SK-N-SH (cell line): Measurements from ENCODE around the gene LSM7. TPM values are rescaled to one million over a fixed set of nuclear protein-coding genes. Genes with fewer than 3 reads are reported as not detected.

Source experiments
- CTCF ChIA-PET: fragments of 300-600, 350-600 bp; formaldehyde crosslinking; extraction: SDS; loops from one replicate; lab custom pipeline; 2021; lab: Yijun Ruan, JAX
- POLR2A ChIA-PET: fragments of 350-600 bp; sonication (Branson Sonifier 250); formaldehyde crosslinking; extraction: SDS; loops from one replicate; lab custom pipeline; 2020; ENCODE audit warnings: antibody characterized with exemption, inconsistent platforms; lab: Yijun Ruan, JAX
- DNase-seq: peaks from one replicate; pipeline ENCODE4 v3.0.0; 2012
- H2AFZ ChIP-seq: fragments of 200-600 bp; sonication (generic); 2 replicates; pipeline ENCODE4 v1.8.1; 2016; ENCODE audit warnings: antibody characterized with exemption, mild to moderate bottlenecking, low read depth
- H3F3A ChIP-seq: fragments of 200-600 bp; sonication (generic); replicated peaks from 2 replicates; pipeline ENCODE3; 2016; ENCODE audit warnings: antibody characterized with exemption, mild to moderate bottlenecking; ENCODE audit not compliant: insufficient read depth
- H3K27ac ChIP-seq, 2 experiments: fragments of 200-500 bp in 1 of 2; fragments of 200-600 bp in 1 of 2; sonication (Bioruptor generic) in 1 of 2; sonication (generic), shearing (Covaris generic) in 1 of 2; 2 replicates each; pipeline versions ENCODE4 v1.5.1 to v1.6.1; 2014 to 2016; ENCODE audit warnings: low read depth in 2 of 2, inconsistent platforms in 1 of 2, low read length in 1 of 2, mild to moderate bottlenecking in 1 of 2, mixed read lengths in 1 of 2
- H3K27me3 ChIP-seq: fragments of 200-600 bp; sonication (generic), shearing (Covaris generic); 2 replicates; pipeline ENCODE4 v1.6.1; 2016; ENCODE audit warnings: mixed run types; ENCODE audit not compliant: insufficient read depth
- H3K36me3 ChIP-seq, 2 experiments: fragments of 200-500 bp in 1 of 2; fragments of 200-600 bp in 1 of 2; sonication (Bioruptor generic) in 1 of 2; sonication (generic) in 1 of 2; replicated peaks in 1 of 2; 2 replicates each; pipeline versions ENCODE3 to v1.5.1; 2014 to 2016; ENCODE audit warnings: low read length in 1 of 2, mild to moderate bottlenecking in 1 of 2; ENCODE audit not compliant: insufficient read depth in 2 of 2, control insufficient read depth in 1 of 2
- H3K4me1 ChIP-seq, 2 experiments: fragments of 200-500 bp in 1 of 2; fragments of 200-600 bp in 1 of 2; sonication (Bioruptor generic) in 1 of 2; sonication (generic), shearing (Covaris generic) in 1 of 2; 2 replicates each; pipeline versions ENCODE4 v1.5.1 to v1.6.1; 2014 to 2016; ENCODE audit warnings: low read depth in 1 of 2, low read length in 1 of 2, mixed run types in 1 of 2; ENCODE audit not compliant: insufficient read depth in 2 of 2, control insufficient read depth in 1 of 2
- H3K4me2 ChIP-seq: fragments of 200-600 bp; sonication (generic), shearing (Covaris generic); 2 replicates; pipeline ENCODE4 v1.6.1; 2017; ENCODE audit warnings: mixed run types
- H3K4me3 ChIP-seq, 2 experiments: fragments of 200-500 bp in 1 of 2; fragments of 200-600 bp in 1 of 2; sonication (Bioruptor generic) in 1 of 2; sonication (generic), shearing (Covaris generic) in 1 of 2; 2 replicates each; pipeline versions ENCODE4 v1.5.1 to v1.8.1; 2014 to 2016; ENCODE audit warnings: low read depth in 2 of 2, inconsistent platforms in 1 of 2, low read length in 1 of 2, mild to moderate bottlenecking in 1 of 2, mixed read lengths in 1 of 2, moderate library complexity in 1 of 2
- H3K79me2 ChIP-seq: fragments of 200-600 bp; sonication (generic); 2 replicates; pipeline ENCODE4 v1.8.1; 2017; ENCODE audit warnings: mild to moderate bottlenecking; ENCODE audit not compliant: insufficient read depth
- H3K9ac ChIP-seq: fragments of 200-600 bp; sonication (generic); 2 replicates; pipeline ENCODE4 v1.6.1; 2017; ENCODE audit warnings: mixed run types
- H3K9me2 ChIP-seq: fragments of 200-600 bp; sonication (generic); 2 replicates; pipeline ENCODE4 v1.6.1; 2017; ENCODE audit warnings: mixed run types
- H3K9me3 ChIP-seq: fragments of 200-600 bp; sonication (generic); 2 replicates; pipeline ENCODE4 v1.6.1; 2017; ENCODE audit warnings: mixed run types, mild to moderate bottlenecking, moderate library complexity
- H4K20me1 ChIP-seq: fragments of 200-600 bp; sonication (generic); 2 replicates; pipeline ENCODE4 v1.6.1; 2017; ENCODE audit warnings: mild to moderate bottlenecking, mixed run types; ENCODE audit not compliant: insufficient read depth
- ELF1 ChIP-seq: IDR thresholded peaks from 2 replicates; pipeline ENCODE4 v1.4.0; 2012
- EZH2phosphoT487 ChIP-seq: fragments of 200-600 bp; sonication (generic); IDR thresholded peaks from 2 replicates; pipeline ENCODE4 v1.6.1; 2017; ENCODE audit warnings: low read depth, mixed run types, mild to moderate bottlenecking, antibody characterized with exemption, moderate library complexity, borderline replicate concordance
- FOSL2 ChIP-seq: IDR thresholded peaks from 2 replicates; pipeline ENCODE4 v1.4.0; 2012; ENCODE audit warnings: low read depth, mild to moderate bottlenecking, moderate library complexity, borderline replicate concordance
- FOXJ3 ChIP-seq: sonication (generic); formaldehyde crosslinking; IDR thresholded peaks from 2 replicates; pipeline ENCODE4 v1.5.1; 2020; ENCODE audit warnings: mild to moderate bottlenecking, missing genetic modification reagents
- FOXM1 ChIP-seq: IDR thresholded peaks from 2 replicates; pipeline ENCODE4 v1.4.0; 2012; ENCODE audit warnings: low read depth, mild to moderate bottlenecking
- MEF2A ChIP-seq: IDR thresholded peaks from 2 replicates; pipeline ENCODE4 v1.4.0; 2012; ENCODE audit warnings: low read depth, borderline replicate concordance
- NFIC ChIP-seq: IDR thresholded peaks from 2 replicates; pipeline ENCODE4 v1.4.0; 2012; ENCODE audit warnings: borderline replicate concordance
- NRF1 ChIP-seq: IDR thresholded peaks from 2 replicates; pipeline ENCODE4 v1.6.1; 2012; ENCODE audit warnings: low read depth, mild to moderate bottlenecking, low read length
- POLR2AphosphoS5 ChIP-seq: IDR thresholded peaks from 2 replicates; pipeline ENCODE4 v1.6.1; 2012; ENCODE audit warnings: low read depth, low read length
- RCOR1 ChIP-seq: fragments of 150-350 bp; IDR thresholded peaks from 2 replicates; pipeline ENCODE4 v1.6.1; 2017; ENCODE audit warnings: antibody characterized with exemption, low read length
- RXRA ChIP-seq: IDR thresholded peaks from 2 replicates; pipeline ENCODE4 v1.4.0; 2012; ENCODE audit warnings: low read depth, mild to moderate bottlenecking, borderline replicate concordance
- TEAD4 ChIP-seq: IDR thresholded peaks from 2 replicates; pipeline ENCODE4 v1.4.0; 2012; ENCODE audit warnings: mild to moderate bottlenecking, borderline replicate concordance; ENCODE audit not compliant: insufficient read depth
- WGBS: methylation state at CpG from one replicate; pipeline ENCODE4 v1.1.6; 2017; ENCODE audit warnings: low lambda C conversion rate; 5-methylcytosine and 5-hydroxymethylcytosine counted together
- polyA plus RNA-seq, 3 experiments: library from polyadenylated mRNA; depleted of rRNA; stranded (reverse); fragments of >200 nt; gene quantifications; 2 replicates each; pipeline ENCODE4 v1.2.3, GENCODE V29; 2012
- TF ChIP-seq, protein P1 (sequence below): fragments of 150-350 bp; IDR thresholded peaks from 2 replicates; pipeline ENCODE4 v1.6.1; 2017; ENCODE audit warnings: antibody characterized with exemption, low read length, low read depth, borderline replicate concordance
- TF ChIP-seq, protein P2 (sequence below): fragments of 150-350 bp; IDR thresholded peaks from 2 replicates; pipeline ENCODE4 v1.6.1; 2016; ENCODE audit warnings: mild to moderate bottlenecking, low read depth, low read length
- TF ChIP-seq, protein P3 (sequence below): fragments of 200-600 bp; sonication (generic); IDR thresholded peaks from 2 replicates; pipeline ENCODE4 v1.6.1; 2017; ENCODE audit warnings: antibody characterized with exemption, mild to moderate bottlenecking, moderate library complexity
- TF ChIP-seq, protein P4 (sequence below): IDR thresholded peaks from 2 replicates; pipeline ENCODE4 v1.4.0; 2012; ENCODE audit warnings: low read depth, borderline replicate concordance

The LSM7 gene
- polyA plus RNA-seq, 1 of the 3 experiments (the other 2 are of a cell fraction), result 1,193 TPM

DNA sequence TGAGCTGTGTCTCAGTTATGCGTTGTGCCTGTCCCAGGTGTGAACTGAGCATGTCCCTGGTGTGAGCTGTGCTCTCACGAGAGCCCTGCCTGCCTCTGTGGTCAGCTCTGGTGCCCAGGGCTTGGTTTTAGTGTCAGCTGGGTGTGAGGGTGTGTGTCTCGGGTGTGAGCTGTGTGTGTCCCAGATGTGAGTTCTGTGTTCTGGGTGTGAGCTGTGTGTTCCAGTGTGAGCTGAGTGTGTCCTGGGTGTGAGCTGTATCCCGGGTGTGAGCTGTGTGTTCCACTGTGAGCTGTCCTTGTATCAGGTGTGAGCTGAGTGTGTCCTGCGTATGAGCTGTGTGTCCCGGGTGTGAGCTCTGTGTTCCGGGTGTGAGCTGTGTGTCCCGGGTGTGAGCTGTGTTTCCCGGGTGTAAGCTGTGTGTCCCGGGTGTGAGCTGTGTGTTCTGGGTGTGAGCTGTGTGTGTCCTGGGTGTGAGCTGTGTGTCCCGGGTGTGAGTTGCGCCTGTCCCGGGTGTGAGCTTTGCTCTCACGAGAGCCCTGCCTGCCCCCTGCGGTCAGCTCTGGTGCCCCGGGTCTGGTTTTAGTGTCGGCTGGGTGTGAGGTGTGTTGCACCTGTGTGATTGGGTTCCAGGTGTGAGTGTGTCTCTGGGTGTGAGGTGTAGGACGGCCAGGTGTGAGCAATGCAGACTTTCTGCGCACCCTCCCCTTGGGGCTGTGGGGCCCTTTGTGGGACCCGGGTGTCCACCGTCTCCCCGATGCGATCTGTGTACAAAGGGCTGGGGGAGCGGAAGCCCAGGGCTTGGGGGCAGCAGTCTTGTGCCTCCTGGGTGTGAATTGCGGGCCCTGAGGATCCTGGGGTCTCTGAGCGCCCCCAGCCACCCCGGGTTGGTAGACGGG lies 39.3 kb downstream of the LSM7 start:
- Histone ChIP-seq H3K4me2 (no peak overlapping the region), H3K27ac (no peak overlapping the region), H3K27me3 (peaks cover 37% of the 10 kb centered on the region), H2AFZ (no peak overlapping the region), H3K9me3 (no peaks in the 10 kb centered on the region), H3F3A (peaks cover 9% of the 10 kb centered on the region), H3K36me3 (no peaks in the 10 kb centered on the region), H4K20me1 (peaks cover 16% of the 10 kb centered on the region; the same call in 1 of the 2 replicates), H3K79me2 (no peaks in the 10 kb centered on the region), H3K4me3 (no peak overlapping the region), H3K9me2 (no peaks in the 10 kb centered on the region), H3K9ac (no peak overlapping the region), H3K4me1 (peaks cover 0 to 8% of the 10 kb centered on the region in 2 experiments; a peak in 1 of 4 replicates)
- DNase-seq, result no peak
- POLR2A ChIA-PET, result interaction anchor here (0.7 to 1.6 kb wide), 2 partner anchors 13 to 18 kb away, joined by 3 to 4 read pairs; no protein-coding TSS in a partner anchor
- WGBS, result 44% methylated on average over 17 of the region's 28 CpGs
- no peak for TF ChIP-seq MEF2A
- TF ChIP-seq, protein P1, sequence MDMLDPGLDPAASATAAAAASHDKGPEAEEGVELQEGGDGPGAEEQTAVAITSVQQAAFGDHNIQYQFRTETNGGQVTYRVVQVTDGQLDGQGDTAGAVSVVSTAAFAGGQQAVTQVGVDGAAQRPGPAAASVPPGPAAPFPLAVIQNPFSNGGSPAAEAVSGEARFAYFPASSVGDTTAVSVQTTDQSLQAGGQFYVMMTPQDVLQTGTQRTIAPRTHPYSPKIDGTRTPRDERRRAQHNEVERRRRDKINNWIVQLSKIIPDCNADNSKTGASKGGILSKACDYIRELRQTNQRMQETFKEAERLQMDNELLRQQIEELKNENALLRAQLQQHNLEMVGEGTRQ, result no peak
- TF ChIP-seq, protein P2, sequence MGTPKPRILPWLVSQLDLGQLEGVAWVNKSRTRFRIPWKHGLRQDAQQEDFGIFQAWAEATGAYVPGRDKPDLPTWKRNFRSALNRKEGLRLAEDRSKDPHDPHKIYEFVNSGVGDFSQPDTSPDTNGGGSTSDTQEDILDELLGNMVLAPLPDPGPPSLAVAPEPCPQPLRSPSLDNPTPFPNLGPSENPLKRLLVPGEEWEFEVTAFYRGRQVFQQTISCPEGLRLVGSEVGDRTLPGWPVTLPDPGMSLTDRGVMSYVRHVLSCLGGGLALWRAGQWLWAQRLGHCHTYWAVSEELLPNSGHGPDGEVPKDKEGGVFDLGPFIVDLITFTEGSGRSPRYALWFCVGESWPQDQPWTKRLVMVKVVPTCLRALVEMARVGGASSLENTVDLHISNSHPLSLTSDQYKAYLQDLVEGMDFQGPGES, result no peak
- TF ChIP-seq, protein P3, sequence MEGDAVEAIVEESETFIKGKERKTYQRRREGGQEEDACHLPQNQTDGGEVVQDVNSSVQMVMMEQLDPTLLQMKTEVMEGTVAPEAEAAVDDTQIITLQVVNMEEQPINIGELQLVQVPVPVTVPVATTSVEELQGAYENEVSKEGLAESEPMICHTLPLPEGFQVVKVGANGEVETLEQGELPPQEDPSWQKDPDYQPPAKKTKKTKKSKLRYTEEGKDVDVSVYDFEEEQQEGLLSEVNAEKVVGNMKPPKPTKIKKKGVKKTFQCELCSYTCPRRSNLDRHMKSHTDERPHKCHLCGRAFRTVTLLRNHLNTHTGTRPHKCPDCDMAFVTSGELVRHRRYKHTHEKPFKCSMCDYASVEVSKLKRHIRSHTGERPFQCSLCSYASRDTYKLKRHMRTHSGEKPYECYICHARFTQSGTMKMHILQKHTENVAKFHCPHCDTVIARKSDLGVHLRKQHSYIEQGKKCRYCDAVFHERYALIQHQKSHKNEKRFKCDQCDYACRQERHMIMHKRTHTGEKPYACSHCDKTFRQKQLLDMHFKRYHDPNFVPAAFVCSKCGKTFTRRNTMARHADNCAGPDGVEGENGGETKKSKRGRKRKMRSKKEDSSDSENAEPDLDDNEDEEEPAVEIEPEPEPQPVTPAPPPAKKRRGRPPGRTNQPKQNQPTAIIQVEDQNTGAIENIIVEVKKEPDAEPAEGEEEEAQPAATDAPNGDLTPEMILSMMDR, result no peak
- no peak for TF ChIP-seq NFIC
- TF ChIP-seq FOXJ3 (CRISPR knock-in tag), result no peak
- TF ChIP-seq NRF1, result no peak
- no peak for TF ChIP-seq EZH2phosphoT487
- TF ChIP-seq RXRA, result no peak
- TF ChIP-seq, protein P4, sequence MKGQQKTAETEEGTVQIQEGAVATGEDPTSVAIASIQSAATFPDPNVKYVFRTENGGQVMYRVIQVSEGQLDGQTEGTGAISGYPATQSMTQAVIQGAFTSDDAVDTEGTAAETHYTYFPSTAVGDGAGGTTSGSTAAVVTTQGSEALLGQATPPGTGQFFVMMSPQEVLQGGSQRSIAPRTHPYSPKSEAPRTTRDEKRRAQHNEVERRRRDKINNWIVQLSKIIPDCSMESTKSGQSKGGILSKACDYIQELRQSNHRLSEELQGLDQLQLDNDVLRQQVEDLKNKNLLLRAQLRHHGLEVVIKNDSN, result no peak
- no peak for TF ChIP-seq TEAD4
- no peak for TF ChIP-seq POLR2AphosphoS5
- no peak for TF ChIP-seq ELF1
- no peak for TF ChIP-seq RCOR1
- TF ChIP-seq FOXM1, result no peak
- TF ChIP-seq FOSL2, result no peak
- TF ChIP-seq, all 33 proteins: peak for 0
- CTCF ChIA-PET, result interaction anchor here (1.3 to 3.2 kb wide), 4 partner anchors 11 to 38 kb away, joined by 3 to 33 read pairs (median 16); no protein-coding TSS in a partner anchor
